Dermis blood vessel endothelial cell (primary cell): ENCODE results near the gene SLC6A1. TPM values are rescaled to one million over a fixed set of nuclear protein-coding genes. Genes with fewer than 3 reads are reported as not detected.

Experiments used
- DNase-seq: peaks from one replicate; pipeline ENCODE4 v3.0.0; 2010
- total RNA-seq: library from RNA; depleted of rRNA; stranded (reverse); fragments of >200 nt; gene quantifications from 2 replicates; pipeline ENCODE4 v1.2.3, GENCODE V29; 2014

SLC6A1 gene
- total RNA-seq, 1 donor from 2014 or later: not detected

- no peak for DNase-seq
These were observed 3.3 kb downstream of the SLC6A1 start for GRCh38 chr3:10995871-10996270.

GRCh38 chr3:10996345-10997013 is 3.9 kb downstream of the SLC6A1 start:
- no peak for DNase-seq

- no peak for DNase-seq
These were observed 4.6 kb downstream of the SLC6A1 start for GRCh38 chr3:10997196-10997595.

DNA sequence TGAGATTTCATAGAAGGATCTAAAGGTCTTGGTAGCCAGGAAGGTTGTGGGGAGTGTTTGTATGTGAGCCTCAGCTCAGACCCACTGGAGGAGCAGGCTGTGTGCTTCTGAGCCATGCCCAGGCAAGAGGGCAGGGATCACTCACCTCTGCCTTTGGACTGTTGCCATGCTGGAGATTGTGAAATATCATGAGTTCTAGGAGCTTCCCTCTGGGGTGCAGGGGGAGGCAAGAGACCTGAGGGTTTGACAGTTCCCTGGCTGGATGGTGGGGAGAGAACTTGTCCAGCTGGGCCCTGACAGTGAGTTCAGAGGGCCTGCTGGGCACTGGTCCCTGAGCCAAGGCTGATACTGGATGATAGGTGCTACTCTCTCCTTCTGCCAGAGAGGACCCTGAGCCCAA is 6.0 kb downstream of the SLC6A1 start:
- DNase-seq: no peak

DNA sequence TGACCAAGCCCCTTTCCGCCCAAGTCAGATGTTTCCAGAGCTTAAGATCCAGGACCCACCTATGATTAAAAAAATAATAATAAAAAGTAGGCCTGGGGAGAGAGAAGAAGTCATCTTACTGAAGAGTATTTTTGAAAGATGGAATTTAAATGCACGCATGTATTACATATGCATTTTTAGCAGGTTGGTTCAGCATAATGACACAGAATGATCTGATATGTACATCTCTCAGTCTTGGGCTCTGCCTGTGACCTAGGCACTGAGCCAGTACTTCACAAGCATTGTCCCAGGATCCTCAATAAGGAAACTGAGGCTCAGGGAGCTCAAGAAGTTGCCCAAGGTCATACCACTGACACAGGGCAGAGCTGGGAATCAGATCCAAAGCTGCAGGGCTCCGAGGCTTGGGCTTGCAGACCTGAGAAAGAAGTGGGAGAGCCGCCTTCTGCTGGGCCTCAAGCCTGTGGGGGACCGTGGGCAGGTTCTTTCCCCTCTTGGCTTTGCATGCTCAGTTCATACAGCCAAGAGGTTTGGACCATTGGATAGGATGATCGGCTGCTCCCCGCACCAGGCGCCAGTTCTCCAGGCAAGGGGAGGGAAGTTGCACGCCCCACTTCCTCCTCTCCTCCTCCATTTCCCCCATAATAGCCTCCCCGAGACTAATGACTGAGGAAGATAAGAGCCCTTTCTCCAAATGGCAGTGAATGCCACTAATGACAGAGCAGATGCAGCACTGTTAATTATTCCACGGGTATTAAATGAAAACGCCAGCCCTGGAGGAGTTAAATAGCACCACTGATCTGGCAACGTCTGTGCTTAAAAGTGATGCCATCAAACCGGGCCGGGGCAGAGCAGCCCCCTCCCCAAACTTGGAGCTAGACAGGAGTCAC is 6.9 kb downstream of the SLC6A1 start:
- no peak for DNase-seq

GRCh38 chr3:11000528-11000927 is 8.0 kb downstream of the SLC6A1 start:
- DNase-seq: no peak

GRCh38 chr3:11001020-11001657 is 8.6 kb downstream of the SLC6A1 start:
- no peak for DNase-seq

GRCh38 chr3:11001658-11002021 is 9.1 kb downstream of the SLC6A1 start:
- no peak for DNase-seq

DNA sequence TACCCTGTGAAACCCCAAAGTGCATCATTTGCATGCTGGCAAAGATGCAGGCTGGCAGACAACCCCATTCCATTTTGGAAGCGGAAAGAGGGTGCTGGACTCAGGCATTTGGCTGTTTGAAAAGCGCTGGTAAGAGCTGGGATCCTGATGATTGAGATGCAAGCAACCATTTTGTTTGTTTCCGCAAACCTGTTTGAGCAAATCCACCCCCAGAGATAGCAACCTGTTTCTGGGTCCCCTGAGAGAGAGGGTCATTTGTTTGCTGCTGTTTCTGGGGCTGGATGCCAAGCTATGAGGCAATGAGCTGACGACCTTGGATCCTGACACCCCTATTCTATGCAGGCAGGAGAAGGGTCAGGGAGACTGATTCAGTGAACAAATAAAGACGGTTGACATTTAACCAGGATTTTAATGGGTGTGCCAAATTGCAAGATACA is 9.8 kb downstream of the SLC6A1 start:
- no peak for DNase-seq

DNA sequence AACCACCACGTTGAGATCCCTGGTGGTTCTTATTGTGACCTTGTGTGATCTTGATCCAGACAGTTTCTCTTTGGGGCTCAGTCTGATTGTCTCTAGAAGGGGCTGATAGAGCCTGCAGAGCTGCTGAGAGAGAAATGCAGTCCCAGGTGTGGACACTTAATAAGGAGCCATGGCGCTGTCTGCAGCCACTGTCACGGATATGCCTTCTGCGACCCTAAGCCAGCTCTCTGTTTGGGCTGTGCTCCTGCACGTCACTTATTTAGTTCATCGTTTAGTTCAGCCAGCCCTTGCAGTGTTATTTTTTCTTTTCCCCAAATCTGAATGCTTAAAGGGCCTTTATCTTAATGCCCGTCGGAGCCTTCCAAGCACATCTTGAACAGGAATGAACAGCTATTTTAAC is 12.0 kb downstream of the SLC6A1 start:
- no peak for DNase-seq

GRCh38 chr3:11005686-11006256 is 13.2 kb downstream of the SLC6A1 start:
- no peak for DNase-seq

DNA sequence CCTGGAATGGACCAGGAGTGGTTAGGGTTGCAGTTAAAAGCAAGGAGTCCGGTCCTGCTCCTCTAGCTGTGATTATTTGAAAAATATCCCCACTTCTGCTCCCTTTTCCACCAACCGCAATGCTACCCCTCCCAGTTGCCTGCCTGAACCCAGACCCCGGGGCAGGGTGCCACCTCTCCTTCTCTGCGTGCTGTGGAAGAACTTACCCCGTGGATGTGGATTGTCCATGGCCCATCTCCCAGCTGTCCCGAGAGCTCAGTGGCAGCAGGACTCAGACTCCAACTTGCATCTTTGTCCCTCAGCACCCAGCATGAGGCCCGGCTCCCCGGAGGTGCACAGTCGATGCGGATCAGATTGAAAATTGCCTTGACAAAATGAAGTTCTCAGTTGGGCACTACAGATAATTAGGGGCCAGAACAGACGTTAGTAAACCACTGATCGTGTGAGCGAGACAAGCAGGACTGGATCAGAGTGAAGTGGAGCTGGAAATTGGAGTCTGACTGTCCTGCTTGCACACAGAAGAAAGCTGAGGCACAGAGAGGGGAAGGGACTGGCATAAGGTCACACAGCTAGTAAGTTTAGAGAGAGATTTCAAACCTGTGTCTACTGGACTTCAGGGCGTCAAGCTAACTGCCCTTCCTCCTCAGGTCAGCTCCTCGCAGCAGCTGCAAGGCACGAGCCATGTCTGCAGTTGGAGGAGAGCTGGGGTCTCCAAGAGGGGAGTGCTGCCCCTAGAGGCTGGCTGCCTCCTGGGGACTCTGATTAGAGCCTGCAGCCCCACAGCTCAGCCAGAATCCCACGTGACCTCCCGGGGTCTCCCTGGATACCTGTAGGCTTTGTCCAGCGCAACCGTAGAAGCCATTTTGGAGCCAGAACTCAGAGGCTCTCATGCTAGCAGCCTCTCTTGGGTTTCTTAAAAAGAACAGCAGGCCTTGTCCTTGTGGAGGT is 14.7 kb downstream of the SLC6A1 start:
- no peak for DNase-seq

DNA sequence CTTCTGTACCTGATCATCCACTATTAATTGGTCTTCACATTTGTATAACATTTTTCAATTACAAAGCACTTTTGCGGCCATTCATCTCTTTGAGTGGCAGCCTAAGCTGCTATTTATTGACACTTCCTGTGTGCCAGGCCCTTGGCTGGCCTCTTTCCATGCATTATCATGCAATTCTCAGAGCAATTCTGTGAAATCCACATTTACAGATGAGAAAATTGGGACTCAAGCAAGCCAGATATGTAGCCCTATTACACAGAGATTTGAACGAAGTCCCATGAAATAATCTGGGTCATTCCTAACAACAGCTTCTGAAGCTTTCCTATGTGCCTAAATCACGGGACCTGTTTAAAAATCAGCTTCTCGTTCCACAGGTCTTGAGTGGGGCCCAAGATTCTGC is 17.4 kb downstream of the SLC6A1 start:
- no peak for DNase-seq

DNA sequence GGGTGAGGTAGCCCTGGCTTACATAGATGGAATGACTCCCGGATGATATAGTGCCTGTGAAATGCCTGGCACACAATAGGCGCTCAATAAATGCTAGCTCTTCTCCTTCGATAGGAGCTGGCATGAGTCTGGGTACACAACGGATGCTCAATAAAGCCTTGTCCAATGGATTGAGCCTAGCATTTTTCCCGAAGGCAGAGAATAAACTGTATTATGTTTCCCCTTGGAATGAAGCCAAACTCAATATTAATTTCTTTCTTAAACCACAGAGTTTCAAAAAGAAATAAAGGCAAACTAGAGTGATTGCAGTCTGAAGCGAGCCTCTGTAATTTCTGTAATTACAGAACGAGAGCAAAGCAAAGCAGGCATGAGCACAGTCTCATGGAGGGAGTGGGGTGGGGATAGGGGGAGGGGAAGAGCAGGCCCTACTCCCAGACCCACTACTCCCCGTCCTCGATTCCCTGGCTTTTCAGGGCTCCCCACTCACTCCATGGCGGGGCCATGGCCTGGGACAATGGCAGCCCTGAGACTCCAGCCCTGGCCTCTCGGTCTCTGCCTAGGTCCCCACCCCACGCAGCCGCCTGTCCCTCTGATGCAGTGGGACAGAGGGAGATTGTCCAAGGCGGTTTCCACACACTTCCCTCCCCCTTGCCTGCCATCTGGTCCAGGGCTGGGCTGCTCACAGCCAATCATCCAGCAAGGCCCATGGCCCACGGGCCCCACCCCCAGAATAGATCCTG is 18.0 kb downstream of the SLC6A1 start:
- DNase-seq: no peak

DNA sequence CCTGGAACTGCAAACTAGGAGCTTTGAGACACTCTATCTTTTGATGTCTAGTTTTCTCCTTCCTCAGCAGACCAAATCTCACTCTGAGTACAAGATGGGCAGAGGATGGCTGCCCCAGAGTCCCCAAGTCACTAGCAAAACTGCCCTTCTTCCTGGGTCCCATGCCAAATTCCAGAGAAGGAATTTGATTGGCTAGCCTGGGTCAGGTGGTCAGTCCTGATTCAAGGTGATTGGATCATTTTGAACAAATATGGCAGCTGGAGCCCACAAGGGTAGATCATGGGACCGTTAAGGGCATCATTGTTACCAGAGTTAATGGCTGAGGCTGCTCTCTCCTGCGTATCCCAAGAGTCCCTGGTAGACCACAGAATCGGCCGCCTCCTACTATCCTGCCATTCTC is 21.7 kb downstream of the SLC6A1 start:
- DNase-seq: no peak

- DNase-seq: no peak
These were observed 22.2 kb downstream of the SLC6A1 start for GRCh38 chr3:11014752-11015151.

GRCh38 chr3:11015369-11015768 is 22.8 kb downstream of the SLC6A1 start:
- DNase-seq: no peak

- no peak for DNase-seq
These were observed 24.2 kb downstream of the SLC6A1 start for GRCh38 chr3:11016727-11017126.

- DNase-seq: peak; percentile 69
These were observed 26.7 kb downstream of the SLC6A1 start for GRCh38 chr3:11019116-11019819.

DNA sequence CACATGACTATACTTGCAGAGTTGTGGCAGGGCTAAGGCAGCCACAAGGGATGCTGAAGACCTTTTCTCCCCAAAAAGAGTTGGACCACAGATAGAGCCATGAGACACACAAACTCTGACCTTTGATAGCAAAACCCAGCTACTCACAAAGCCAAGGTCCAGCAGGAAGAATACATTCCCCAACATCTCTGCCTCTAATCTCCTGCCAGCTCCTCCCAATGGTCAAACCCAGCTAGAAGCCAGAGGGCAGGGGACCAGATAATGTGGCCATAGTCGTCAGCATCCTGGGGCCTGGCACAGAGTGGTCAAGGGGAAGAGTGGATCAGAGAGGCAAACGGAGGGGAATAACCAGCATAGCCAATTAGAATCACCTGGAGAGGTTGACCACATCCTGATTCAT is 28.2 kb downstream of the SLC6A1 start:
- DNase-seq: no peak

DNA sequence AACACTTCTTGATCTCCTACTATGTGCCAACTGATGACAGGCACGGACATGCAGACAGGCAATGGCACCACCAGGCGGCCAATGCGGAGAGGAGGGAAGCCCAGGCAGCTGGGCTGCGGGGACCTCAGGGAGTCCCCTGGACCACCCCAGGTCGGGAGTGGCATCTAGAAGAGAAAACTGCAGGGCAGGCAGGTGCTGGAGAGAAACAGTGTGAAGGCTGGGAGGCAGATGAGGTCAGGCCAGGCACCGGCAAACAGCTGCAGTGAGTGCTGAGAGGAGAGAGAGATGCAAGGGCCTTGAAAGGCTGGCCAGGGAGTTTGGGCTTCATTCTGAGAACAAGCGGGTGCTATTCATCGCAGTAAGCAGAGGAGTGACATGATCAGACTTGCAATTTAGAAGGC is 29.1 kb downstream of the SLC6A1 start:
- no peak for DNase-seq
